H1 (cell line): ENCODE measurements around the gene ITGB2. TPM values are rescaled to one million over a fixed set of nuclear protein-coding genes. Genes with fewer than 3 reads are reported as not detected.
A peak's percentile ranks its signal among the peaks of the same experiment; 100 is the strongest.

Experiments used
- CTCF ChIA-PET: fragments of 300-600 bp; sonication (Branson Sonifier 250); formaldehyde crosslinking; loops from one replicate; lab custom pipeline; 2021; ENCODE audit not compliant: partially characterized antibody; lab: Charles Lee
- POLR2A ChIA-PET: fragments of 300-600 bp; sonication (Branson Sonifier 250); formaldehyde crosslinking; loops from one replicate; lab custom pipeline; 2021; ENCODE audit warnings: inconsistent platforms; ENCODE audit not compliant: partially characterized antibody; lab: Charles Lee
- DNase-seq, 2 experiments: peaks; one replicate each; pipeline versions ENCODE4 v3.0.0 to v3.0.0-alpha.2; 2010 to 2022; ENCODE audit warnings: low spot score in 2 of 2, low read depth in 1 of 2, mixed read lengths in 1 of 2
- FAIRE-seq: peaks from 2 replicates; lab custom pipeline; 2011; peaks lifted over from hg19 to GRCh38; lab: Jason Lieb, UNC
- H2AFZ ChIP-seq: 2 replicates; pipeline ENCODE4 v1.8.1; 2012; ENCODE audit warnings: low read length, inconsistent platforms
- H2AK5ac ChIP-seq: 2 replicates; pipeline ENCODE4 v1.6.1; 2013; ENCODE audit warnings: low read depth, low read length
- H2BK120ac ChIP-seq: replicated peaks from 2 replicates; pipeline ENCODE3; 2013; ENCODE audit warnings: low read depth, low read length, inconsistent platforms
- H2BK12ac ChIP-seq: 2 replicates; pipeline ENCODE4 v1.6.1; 2013; ENCODE audit warnings: low read depth, low read length
- H2BK15ac ChIP-seq: 2 replicates; pipeline ENCODE4 v1.6.1; 2013; ENCODE audit warnings: low read length
- H2BK20ac ChIP-seq: 2 replicates; pipeline ENCODE4 v1.6.1; 2013; ENCODE audit warnings: low read length
- H2BK5ac ChIP-seq: 2 replicates; pipeline ENCODE4 v1.6.1; 2013; ENCODE audit warnings: low read depth, low read length
- H3K14ac ChIP-seq: 2 replicates; pipeline ENCODE4 v1.6.1; 2013; ENCODE audit warnings: inconsistent platforms; ENCODE audit not compliant: insufficient read length
- H3K18ac ChIP-seq: 2 replicates; pipeline ENCODE4 v1.6.1; 2013; ENCODE audit warnings: low read length; ENCODE audit errors: extremely low read depth
- H3K23ac ChIP-seq: 2 replicates; pipeline ENCODE4 v1.6.1; 2013; ENCODE audit warnings: inconsistent platforms; ENCODE audit not compliant: insufficient read length
- H3K23me2 ChIP-seq: 2 replicates; pipeline ENCODE4 v1.6.1; 2013; ENCODE audit warnings: low read depth, low read length
- H3K27ac ChIP-seq: 2 replicates; pipeline ENCODE4 v1.6.1; 2011; ENCODE audit warnings: low read depth, low read length, inconsistent platforms
- H3K27me3 ChIP-seq, 4 experiments: replicated peaks in 1 of 4; 1 replicate in 1 of 4; 2 replicates in 3 of 4; pipeline versions ENCODE4 v1.6.1 to v1.8.1; 2011 to 2013; ENCODE audit warnings: low read length in 3 of 4, mild to moderate bottlenecking in 3 of 4, inconsistent platforms in 2 of 4, mixed read lengths in 2 of 4, moderate library complexity in 1 of 4; ENCODE audit not compliant: control insufficient read depth in 3 of 4, insufficient read depth in 3 of 4; ENCODE audit errors: extremely low read depth in 1 of 4
- H3K36me3 ChIP-seq, 4 experiments: 2 replicates each; pipeline versions ENCODE4 v1.6.1 to v1.8.1; 2011 to 2013; ENCODE audit warnings: mild to moderate bottlenecking in 4 of 4, low read length in 3 of 4, moderate library complexity in 2 of 4, control low read depth in 1 of 4, inconsistent platforms in 1 of 4; ENCODE audit not compliant: insufficient read depth in 4 of 4, control insufficient read depth in 2 of 4
- H3K4ac ChIP-seq: replicated peaks from 2 replicates; pipeline ENCODE3; 2013; ENCODE audit warnings: low read length, low read depth, mixed read lengths, inconsistent platforms; ENCODE audit not compliant: insufficient read length
- H3K4me1 ChIP-seq, 4 experiments: replicated peaks in 1 of 4; 1 replicate in 1 of 4; 2 replicates in 3 of 4; pipeline versions ENCODE4 v1.6.1 to v1.8.1; 2011 to 2013; ENCODE audit warnings: low read length in 3 of 4, inconsistent platforms in 2 of 4, mixed read lengths in 1 of 4; ENCODE audit not compliant: insufficient read depth in 4 of 4, control insufficient read depth in 3 of 4
- H3K4me2 ChIP-seq, 2 experiments: 2 replicates each; pipeline versions ENCODE4 v1.6.1 to v1.8.1; 2011 to 2013; ENCODE audit warnings: low read depth in 2 of 2, low read length in 2 of 2, control low read depth in 1 of 2, inconsistent platforms in 1 of 2, mild to moderate bottlenecking in 1 of 2; ENCODE audit not compliant: insufficient read depth in 1 of 2
- H3K4me3 ChIP-seq, 4 experiments: fragments of 200-600, 300-600 bp in 1 of 4; sonication (generic), shearing (Covaris generic), sonication (Bioruptor Twin) in 1 of 4; 2 replicates each; pipeline versions ENCODE4 v1.5.1 to v1.8.1; 2011 to 2016; ENCODE audit warnings: low read length in 4 of 4, low read depth in 3 of 4, control low read depth in 2 of 4, inconsistent platforms in 2 of 4, mild to moderate bottlenecking in 2 of 4, mixed read lengths in 1 of 4, moderate library complexity in 1 of 4; ENCODE audit not compliant: insufficient read depth in 2 of 4; ENCODE audit errors: extremely low read depth in 1 of 4
- H3K56ac ChIP-seq: replicated peaks from 2 replicates; pipeline ENCODE3; 2013; ENCODE audit warnings: low read depth, mild to moderate bottlenecking, mixed read lengths, low read length, inconsistent platforms; ENCODE audit not compliant: insufficient read length
- H3K79me1 ChIP-seq: 2 replicates; pipeline ENCODE4 v1.6.1; 2013; ENCODE audit warnings: low read depth, low read length, control low read depth
- H3K79me2 ChIP-seq, 2 experiments: 2 replicates each; pipeline versions ENCODE4 v1.6.1 to v1.8.1; 2012 to 2013; ENCODE audit warnings: low read length in 2 of 2, mild to moderate bottlenecking in 2 of 2, inconsistent platforms in 1 of 2; ENCODE audit not compliant: insufficient read depth in 2 of 2, control insufficient read depth in 1 of 2
- H3K9ac ChIP-seq, 4 experiments: replicated peaks in 1 of 4; 1 replicate in 1 of 4; 2 replicates in 3 of 4; pipeline versions ENCODE4 v1.6.1 to v1.8.1; 2011 to 2013; ENCODE audit warnings: low read depth in 3 of 4, low read length in 3 of 4, control low read depth in 2 of 4, mild to moderate bottlenecking in 2 of 4, moderate library complexity in 2 of 4, inconsistent platforms in 1 of 4; ENCODE audit errors: extremely low read depth in 1 of 4
- H3K9me3 ChIP-seq, 2 experiments: 2 replicates each; pipeline versions ENCODE4 v1.6.1 to v1.8.1; 2012 to 2013; ENCODE audit warnings: mild to moderate bottlenecking in 2 of 2, moderate library complexity in 2 of 2, control low read depth in 1 of 2, inconsistent platforms in 1 of 2, low read depth in 1 of 2, low read length in 1 of 2, mixed read lengths in 1 of 2; ENCODE audit not compliant: insufficient read depth in 2 of 2
- H4K20me1 ChIP-seq, 2 experiments: replicated peaks in 1 of 2; 2 replicates each; pipeline versions ENCODE3 to v1.8.1; 2011 to 2013; ENCODE audit warnings: inconsistent platforms in 2 of 2, low read length in 2 of 2, mild to moderate bottlenecking in 1 of 2; ENCODE audit not compliant: insufficient read depth in 2 of 2, control insufficient read depth in 1 of 2
- H4K5ac ChIP-seq: 2 replicates; pipeline ENCODE4 v1.6.1; 2013; ENCODE audit warnings: low read length, low read depth, mixed read lengths, inconsistent platforms; ENCODE audit not compliant: insufficient read length
- H4K8ac ChIP-seq: 2 replicates; pipeline ENCODE4 v1.8.0; 2013; ENCODE audit warnings: mild to moderate bottlenecking, moderate library complexity, low read length, inconsistent platforms; ENCODE audit not compliant: insufficient read depth; ENCODE audit errors: extremely low read depth
- H4K91ac ChIP-seq: replicated peaks from 2 replicates; pipeline ENCODE3; 2013; ENCODE audit warnings: low read length, mixed read lengths, inconsistent platforms; ENCODE audit not compliant: insufficient read length
- BCL11A ChIP-seq, 2 experiments: IDR thresholded peaks; one replicate each; pipeline ENCODE4 v1.6.1; 2011; ENCODE audit warnings: low read depth in 2 of 2, low read length in 2 of 2, mild to moderate bottlenecking in 2 of 2
- KDM4A ChIP-seq: IDR thresholded peaks from one replicate; pipeline ENCODE4 v1.7.1; 2012; ENCODE audit warnings: low read depth, mild to moderate bottlenecking, moderate library complexity, low read length, inconsistent platforms; ENCODE audit not compliant: severe bottlenecking
- PHF8 ChIP-seq: fragments of 200-600 bp; sonication (generic); conservative IDR thresholded peaks from 2 replicates; pipeline ENCODE4 v1.7.1; 2012; ENCODE audit warnings: low read depth, mild to moderate bottlenecking, inconsistent platforms, low read length, moderate library complexity
- RAD21 ChIP-seq, 2 experiments: IDR thresholded peaks in 1 of 2; conservative IDR thresholded peaks in 1 of 2; 2 replicates each; pipeline ENCODE4 v1.6.1; 2011; ENCODE audit warnings: low read depth in 2 of 2, low read length in 2 of 2, improper control_type of control experiment in 1 of 2, inconsistent platforms in 1 of 2, mild to moderate bottlenecking in 1 of 2, moderate library complexity in 1 of 2
- WGBS, 2 experiments: shearing (Covaris generic) in 1 of 2; methylation state at CpG; one replicate each; pipeline versions ENCODE4 v1.1.6 to v1.1.7; 2013 to 2015; ENCODE audit warnings: low lambda C conversion rate in 2 of 2, mixed read lengths in 2 of 2, inconsistent platforms in 1 of 2, low coverage in 1 of 2, missing lambda C conversion rate in 1 of 2; ENCODE audit not compliant: insufficient replicate concordance in 2 of 2, insufficient coverage in 1 of 2, insufficient read length in 1 of 2; ENCODE audit errors: extremely low coverage in 1 of 2, missing lambda C conversion rate in 1 of 2; 5-methylcytosine and 5-hydroxymethylcytosine counted together
- polyA plus RNA-seq, 7 experiments: library from polyadenylated mRNA; depleted of rRNA in 3 of 7; stranded (reverse) in 5 of 7; unstranded in 2 of 7; fragments of >200 nt in 5 of 7; fragments of 200-250 nt in 2 of 7; gene quantifications; 1 replicate in 5 of 7; 2 replicates in 1 of 7; 4 replicates in 1 of 7; pipeline versions ENCODE4 v1.2.1 to v1.2.3, GENCODE V29; 2011 to 2013; ENCODE audit warnings: missing spikeins in 2 of 7, mixed read lengths in 2 of 7
- total RNA-seq: library from RNA; stranded (reverse); fragmentation: NEBNext Ultra II Directional; extraction: Animal tissue kit (Norgen Biotek cat#: 25700); gene quantifications from 2 replicates; pipeline ENCODE4 v1.2.1, GENCODE V29; 2021
- TF ChIP-seq, protein P1 (sequence below): IDR thresholded peaks from 2 replicates; pipeline ENCODE4 v1.6.1; 2011; ENCODE audit warnings: low read length, improper control_type of control experiment
- TF ChIP-seq, protein P2 (sequence below), 3 experiments: IDR thresholded peaks; 1 replicate in 2 of 3; 2 replicates in 1 of 3; pipeline versions ENCODE4 v1.5.1 to v1.6.1; 2011; ENCODE audit warnings: low read length in 3 of 3, mild to moderate bottlenecking in 3 of 3, inconsistent platforms in 2 of 3, low read depth in 1 of 3, moderate library complexity in 1 of 3; ENCODE audit not compliant: insufficient read depth in 1 of 3; ENCODE audit errors: control extremely low read depth in 1 of 3

The ITGB2 gene
- total and polyA plus RNA-seq, 2 of the 8 experiments (the other 6 are each of a cell fraction or from before 2014, with no cell fraction given) = 0.24 to 0.63 TPM

- no peak for FAIRE-seq
- Histone ChIP-seq H2BK20ac (no peak overlapping the region), H2BK12ac (no peak overlapping the region), H2BK120ac (no peak overlapping the region), H4K8ac (peak overlapping the region; percentile 39; the same call in 1 of the 2 replicates), H3K23me2 (peaks cover 7% of the 10 kb centered on the region; the same call in 1 of the 2 replicates), H3K4me3 (peak overlapping the region in 1 of 4 experiments; percentile 58; a peak in 3 of 8 replicates), H3K9me3 (no peaks in the 10 kb centered on the region), H3K27me3 (peaks cover 25 to 72% (median 60%) of the 10 kb centered on the region in 4 experiments), H3K36me3 (peaks cover 0 to 4% (median 0%) of the 10 kb centered on the region in 4 experiments; a peak in 1 of 8 replicates), H3K4me2 (peak overlapping the region; percentile 77 to 86), H2BK5ac (no peak overlapping the region), H3K14ac (no peak overlapping the region), H3K4me1 (peaks cover 0 to 25% (median 16%) of the 10 kb centered on the region in 4 experiments; a peak in 5 of 7 replicates), H4K20me1 (peaks cover 0 to 3% of the 10 kb centered on the region in 2 experiments), H3K18ac (no peak overlapping the region), H4K91ac (no peak overlapping the region), H3K9ac (no peak overlapping the region), H3K4ac (no peak overlapping the region), H3K27ac (no peak overlapping the region), H2AFZ (no peak overlapping the region), H3K56ac (no peak overlapping the region), H3K23ac (no peak overlapping the region), H2AK5ac (no peak overlapping the region), H3K79me2 (no peaks in the 10 kb centered on the region), H4K5ac (no peak overlapping the region), H3K79me1 (no peaks in the 10 kb centered on the region), H2BK15ac (no peak overlapping the region)
- ChIA-PET CTCF (interaction anchor here (0.5 to 3.4 kb wide), 9 partner anchors 15 to 196 kb away, joined by 3 to 11 read pairs (median 4); no protein-coding TSS in a partner anchor), POLR2A (interaction anchor here (1.0 to 1.6 kb wide), 3 partner anchors 7 to 13 kb away, joined by 4 to 7 read pairs (median 6); partner anchors contain the start of gene SLX9)
- WGBS, 2 experiments = 15% methylated on average over 30 of the region's 68 CpGs; no CpG with 5 or more reads in 1 of the 2 experiments
- no peak for DNase-seq
- TF ChIP-seq PHF8 (no peak), KDM4A (peak; percentile 11), RAD21 (IDR thresholded peaks at IDR 0.05 in 1 of 2, conservative IDR thresholded peaks at IDR 0.05 in 1 of 2; ENCODE audit: low read depth in 2 of 2, low read length in 2 of 2) (peak; percentile 43 to 64; a peak in 3 of 4 replicates), BCL11A (IDR thresholded peaks at IDR 0.05; ENCODE audit: low read depth in 2 of 2, low read length in 2 of 2) (no peak)
- TF ChIP-seq, protein P1, sequence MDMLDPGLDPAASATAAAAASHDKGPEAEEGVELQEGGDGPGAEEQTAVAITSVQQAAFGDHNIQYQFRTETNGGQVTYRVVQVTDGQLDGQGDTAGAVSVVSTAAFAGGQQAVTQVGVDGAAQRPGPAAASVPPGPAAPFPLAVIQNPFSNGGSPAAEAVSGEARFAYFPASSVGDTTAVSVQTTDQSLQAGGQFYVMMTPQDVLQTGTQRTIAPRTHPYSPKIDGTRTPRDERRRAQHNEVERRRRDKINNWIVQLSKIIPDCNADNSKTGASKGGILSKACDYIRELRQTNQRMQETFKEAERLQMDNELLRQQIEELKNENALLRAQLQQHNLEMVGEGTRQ = no peak
- TF ChIP-seq, protein P2, sequence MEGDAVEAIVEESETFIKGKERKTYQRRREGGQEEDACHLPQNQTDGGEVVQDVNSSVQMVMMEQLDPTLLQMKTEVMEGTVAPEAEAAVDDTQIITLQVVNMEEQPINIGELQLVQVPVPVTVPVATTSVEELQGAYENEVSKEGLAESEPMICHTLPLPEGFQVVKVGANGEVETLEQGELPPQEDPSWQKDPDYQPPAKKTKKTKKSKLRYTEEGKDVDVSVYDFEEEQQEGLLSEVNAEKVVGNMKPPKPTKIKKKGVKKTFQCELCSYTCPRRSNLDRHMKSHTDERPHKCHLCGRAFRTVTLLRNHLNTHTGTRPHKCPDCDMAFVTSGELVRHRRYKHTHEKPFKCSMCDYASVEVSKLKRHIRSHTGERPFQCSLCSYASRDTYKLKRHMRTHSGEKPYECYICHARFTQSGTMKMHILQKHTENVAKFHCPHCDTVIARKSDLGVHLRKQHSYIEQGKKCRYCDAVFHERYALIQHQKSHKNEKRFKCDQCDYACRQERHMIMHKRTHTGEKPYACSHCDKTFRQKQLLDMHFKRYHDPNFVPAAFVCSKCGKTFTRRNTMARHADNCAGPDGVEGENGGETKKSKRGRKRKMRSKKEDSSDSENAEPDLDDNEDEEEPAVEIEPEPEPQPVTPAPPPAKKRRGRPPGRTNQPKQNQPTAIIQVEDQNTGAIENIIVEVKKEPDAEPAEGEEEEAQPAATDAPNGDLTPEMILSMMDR (IDR thresholded peaks at IDR 0.05; ENCODE audit: control extremely low read depth in 1 of 3, insufficient read depth in 1 of 3, low read depth in 1 of 3, low read length in 3 of 3) = peak in 2 of 3 experiments; percentile 7 to 32; a peak in 3 of 4 replicates
Observed at GRCh38 chr21:44932408-44933181, 11.9 kb upstream of the ITGB2 start.
